Activated CD4-positive, alpha-beta memory T cell treated with anti-CD3 and anti-CD28 coated beads, Interleukin-2, amount 10 ng/mL, durations not matched to agents 7 days and 5 days (primary cell): ENCODE results near the gene EZH1. TPM values are rescaled to one million over a fixed set of nuclear protein-coding genes. Genes with fewer than 3 reads are reported as not detected.

Source experiments
- CTCF ChIA-PET: fragments of 350-600 bp; sonication (Branson Sonifier 250); formaldehyde crosslinking; loops from one replicate; lab custom pipeline; 2021; ENCODE audit warnings: antibody characterized with exemption, inconsistent platforms; lab: Charles Lee
- POLR2A ChIA-PET: fragments of 350-600 bp; sonication (Branson Sonifier 250); formaldehyde crosslinking; loops from one replicate; lab custom pipeline; 2021; ENCODE audit warnings: antibody characterized with exemption; lab: Charles Lee
- DNase-seq: peaks from one replicate; pipeline ENCODE4 v3.0.0-alpha.2; 2020
- H3K27ac Mint-ChIP-seq: one replicate; pipeline ENCODE4 v1.8.0; 2021; ENCODE audit warnings: mild to moderate bottlenecking, mixed read lengths
- H3K27me3 Mint-ChIP-seq: one replicate; pipeline ENCODE4 v1.8.0; 2021; ENCODE audit warnings: mixed read lengths
- H3K36me3 Mint-ChIP-seq: one replicate; pipeline ENCODE4 v1.8.0; 2021; ENCODE audit warnings: low read depth, mixed read lengths
- H3K4me1 Mint-ChIP-seq: one replicate; pipeline ENCODE4 v1.8.0; 2021; ENCODE audit warnings: mixed read lengths
- H3K4me3 Mint-ChIP-seq: one replicate; pipeline ENCODE4 v1.8.0; 2021; ENCODE audit warnings: mild to moderate bottlenecking, mixed read lengths
- H3K9me3 Mint-ChIP-seq: one replicate; pipeline ENCODE4 v1.8.0; 2021; ENCODE audit warnings: mixed read lengths
- total RNA-seq, 2 experiments: library from RNA; stranded (reverse); gene quantifications; one replicate each; pipeline ENCODE4 v1.2.3, GENCODE V29; 2021

The EZH1 gene
- total RNA-seq, 2 experiments from 2014 or later, result 51.9 to 55.3 TPM

- POLR2A ChIA-PET, result interaction anchor here (1.1 kb wide), 1 partner anchor 17 kb away, joined by 4 read pairs; no protein-coding TSS in a partner anchor
- Mint-ChIP-seq H3K36me3 (no peaks in the 10 kb centered on the region), H3K27me3 (peaks cover 42% of the 10 kb centered on the region), H3K9me3 (no peaks in the 10 kb centered on the region), H3K4me3 (no peak overlapping the region), H3K27ac (no peak overlapping the region), H3K4me1 (peaks cover 22% of the 10 kb centered on the region)
- CTCF ChIA-PET, result no interaction called here
- DNase-seq, result no peak
These were observed 59.0 kb downstream of the EZH1 start for GRCh38 chr17:42685831-42686230.

GRCh38 chr17:42684929-42685556, 59.8 kb downstream of the EZH1 start:
- no peaks in the 10 kb centered on the region for H3K9me3 Mint-ChIP-seq
- ChIA-PET CTCF (no interaction called here), POLR2A (interaction anchor here (1.1 kb wide), 1 partner anchor 17 kb away, joined by 4 read pairs; no protein-coding TSS in a partner anchor)
- no peak overlapping the region for H3K27ac Mint-ChIP-seq
- H3K36me3 Mint-ChIP-seq, result no peaks in the 10 kb centered on the region
- H3K4me1 Mint-ChIP-seq, result peaks cover 27% of the 10 kb centered on the region
- peaks cover 46% of the 10 kb centered on the region for H3K27me3 Mint-ChIP-seq
- H3K4me3 Mint-ChIP-seq, result no peak overlapping the region
- DNase-seq, result no peak

DNA sequence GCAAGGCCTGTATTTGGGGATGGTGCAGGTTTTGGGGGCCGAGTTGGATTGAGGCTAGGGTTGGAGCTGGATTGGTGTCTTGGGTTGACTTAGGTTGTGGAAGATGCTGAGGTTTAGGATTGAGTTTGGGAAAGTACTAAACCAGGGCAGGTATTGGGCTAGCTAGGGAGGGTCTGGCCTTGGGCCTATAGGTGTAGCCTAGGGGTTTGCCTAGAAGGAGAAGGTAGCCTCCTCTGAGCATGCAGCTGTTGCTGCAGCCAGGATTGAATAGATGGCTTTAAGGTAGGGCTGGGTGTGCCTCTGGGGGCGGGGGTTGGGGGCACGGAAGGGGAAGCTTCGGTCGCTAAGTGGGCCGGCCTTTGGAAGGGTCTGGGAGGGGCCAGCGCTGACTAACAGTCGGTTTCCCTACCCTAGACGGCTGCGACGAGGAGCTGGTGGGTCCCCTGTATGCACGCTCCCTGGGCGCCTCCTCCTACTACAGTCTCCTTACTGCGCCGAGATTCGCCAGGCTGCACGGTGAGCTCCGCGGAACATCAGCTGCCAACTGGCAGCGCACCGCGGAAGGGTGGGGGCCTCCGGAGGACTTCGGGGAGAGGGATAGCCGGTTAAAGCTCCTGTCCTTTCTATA, 61.3 kb downstream of the EZH1 start:
- CTCF ChIA-PET, result interaction anchor here (0.9 to 2.2 kb wide), 6 partner anchors 11 to 225 kb away, joined by 3 to 15 read pairs (median 4); partner anchors contain the start of gene VPS25
- H3K27me3 Mint-ChIP-seq, result peaks cover 49% of the 10 kb centered on the region
- no peak for DNase-seq
- H3K27ac Mint-ChIP-seq, result no peak overlapping the region
- POLR2A ChIA-PET, result interaction anchor here (0.6 to 2.1 kb wide), 7 partner anchors 14 to 141 kb away, joined by 3 to 8 read pairs (median 3); partner anchors contain the start of gene BECN1
- peaks cover 38% of the 10 kb centered on the region for H3K4me1 Mint-ChIP-seq
- H3K9me3 Mint-ChIP-seq, result no peaks in the 10 kb centered on the region
- no peak overlapping the region for H3K4me3 Mint-ChIP-seq
- no peaks in the 10 kb centered on the region for H3K36me3 Mint-ChIP-seq

DNA sequence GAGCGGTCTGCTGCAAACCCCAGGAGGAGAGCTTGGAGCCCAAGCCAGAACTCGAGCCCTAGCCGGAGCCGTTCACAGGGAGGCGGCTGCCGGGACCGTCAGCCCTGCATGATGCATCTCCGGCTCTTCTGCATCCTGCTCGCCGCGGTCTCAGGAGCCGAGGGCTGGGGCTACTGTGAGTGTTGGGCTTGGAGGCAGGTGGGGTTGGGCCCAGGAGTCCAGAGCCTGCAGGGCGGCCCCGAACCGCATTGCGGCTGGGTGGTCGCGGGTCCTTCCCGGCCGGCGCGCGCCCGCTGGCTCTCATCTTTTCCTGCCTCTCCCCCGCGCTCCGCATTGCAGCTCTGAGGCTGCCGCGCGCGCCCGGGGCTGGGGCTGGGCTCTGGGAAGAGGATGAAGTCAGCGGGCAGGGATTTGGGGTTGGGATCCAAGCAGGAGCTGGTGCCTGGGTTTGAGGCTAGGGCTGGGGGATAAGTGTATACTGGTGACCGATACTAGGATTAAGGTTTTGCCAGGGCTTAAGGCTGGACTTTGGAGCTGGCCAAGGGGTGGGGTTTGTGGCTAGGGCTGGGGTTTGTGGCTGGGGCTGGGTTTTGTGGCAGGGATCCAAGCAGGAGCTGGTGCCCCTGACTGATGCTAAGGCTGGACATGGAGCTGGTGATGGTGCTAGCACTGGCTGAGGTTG, 62.0 kb downstream of the EZH1 start:
- Mint-ChIP-seq H3K27ac (no peak overlapping the region), H3K27me3 (peaks cover 49% of the 10 kb centered on the region), H3K9me3 (no peaks in the 10 kb centered on the region), H3K4me1 (peaks cover 42% of the 10 kb centered on the region), H3K36me3 (no peaks in the 10 kb centered on the region), H3K4me3 (peak overlapping the region; percentile 38)
- POLR2A ChIA-PET, result interaction anchor here (0.9 to 2.1 kb wide), 5 partner anchors 43 to 141 kb away, joined by 3 to 8 read pairs (median 3); partner anchors contain the start of gene BECN1
- CTCF ChIA-PET, result interaction anchor here (0.9 to 2.2 kb wide), 5 partner anchors 10 to 104 kb away, joined by 3 to 15 read pairs (median 4); partner anchors contain the start of gene VPS25
- DNase-seq, result peak; percentile 51

GRCh38 chr17:42681976-42682721, 62.7 kb downstream of the EZH1 start, which contains the start of gene CNTNAP1:
CNTNAP1 (plus strand) TSS chr17:42682531; CDS start chr17:42682830, 299 bp downstream.
- Mint-ChIP-seq H3K4me1 (peaks cover 48% of the 10 kb centered on the region), H3K36me3 (no peaks in the 10 kb centered on the region), H3K4me3 (peak within 1 kb of the TSS; percentile 38), H3K27me3 (peaks cover 49% of the 10 kb centered on the region), H3K9me3 (no peaks in the 10 kb centered on the region), H3K27ac (no peak within 1 kb of the TSS)
- ChIA-PET POLR2A (interaction anchor here (1.0 to 2.1 kb wide), 3 partner anchors 44 to 142 kb away, joined by 3 to 8 read pairs (median 4); partner anchors contain the start of gene BECN1), CTCF (interaction anchor here (0.9 to 2.2 kb wide), 2 partner anchors 82 to 104 kb away, joined by 3 to 15 read pairs; no protein-coding TSS in a partner anchor)
- DNase-seq, result no peak

- Mint-ChIP-seq H3K4me1 (peaks cover 54% of the 10 kb centered on the region), H3K4me3 (no peak overlapping the region), H3K27me3 (peaks cover 51% of the 10 kb centered on the region), H3K36me3 (no peaks in the 10 kb centered on the region), H3K9me3 (no peaks in the 10 kb centered on the region), H3K27ac (no peak overlapping the region)
- ChIA-PET CTCF (interaction anchor here (0.7 to 4.8 kb wide), 6 partner anchors 8 to 140 kb away, joined by 3 to 62 read pairs (median 3); partner anchors contain the start of genes PSMC3IP and TUBG1), POLR2A (interaction anchor here (0.9 to 3.6 kb wide), 8 partner anchors 10 to 103 kb away, joined by 3 to 28 read pairs (median 5); partner anchors contain the start of genes PSMC3IP, TUBG1, TUBG2 and VPS25)
- DNase-seq, result no peak
These were observed 64.5 kb downstream of the EZH1 start for GRCh38 chr17:42680331-42680808.

- no peaks in the 10 kb centered on the region for H3K36me3 Mint-ChIP-seq
- H3K4me1 Mint-ChIP-seq, result peaks cover 55% of the 10 kb centered on the region
- POLR2A ChIA-PET, result interaction anchor here (0.9 to 4.8 kb wide), 9 partner anchors 9 to 113 kb away, joined by 3 to 36 read pairs (median 8); partner anchors contain the start of genes MLX, PSMC3IP, RETREG3 and TUBG1
- H3K27me3 Mint-ChIP-seq, result peaks cover 53% of the 10 kb centered on the region
- peak overlapping the region; percentile 77 for H3K4me3 Mint-ChIP-seq
- peak overlapping the region; percentile 78 for H3K27ac Mint-ChIP-seq
- no peaks in the 10 kb centered on the region for H3K9me3 Mint-ChIP-seq
- peak; percentile 80 for DNase-seq
- CTCF ChIA-PET, result interaction anchor here (0.8 to 4.8 kb wide), 7 partner anchors 12 to 319 kb away, joined by 3 to 62 read pairs (median 4); partner anchors contain the start of genes PSMC3IP, RETREG3, RPL27 and TUBG1
These were observed 65.1 kb downstream of the EZH1 start for GRCh38 chr17:42679492-42680330.

- Mint-ChIP-seq H3K27ac (peak overlapping the region; percentile 78), H3K4me1 (peaks cover 60% of the 10 kb centered on the region), H3K4me3 (peak overlapping the region; percentile 77), H3K36me3 (no peaks in the 10 kb centered on the region), H3K27me3 (peaks cover 54% of the 10 kb centered on the region), H3K9me3 (no peaks in the 10 kb centered on the region)
- DNase-seq, result peak; percentile 35
- ChIA-PET POLR2A (interaction anchor here (0.9 to 4.8 kb wide), 10 partner anchors 9 to 112 kb away, joined by 3 to 36 read pairs (median 6); partner anchors contain the start of genes MLX, PSMC3IP, RETREG3 and TUBG1), CTCF (interaction anchor here (0.5 to 4.8 kb wide), 7 partner anchors 12 to 319 kb away, joined by 3 to 62 read pairs (median 4); partner anchors contain the start of genes PSMC3IP, RETREG3, RPL27 and TUBG1)
These were observed 65.8 kb downstream of the EZH1 start for GRCh38 chr17:42678951-42679491.

- Mint-ChIP-seq H3K4me1 (peaks cover 58% of the 10 kb centered on the region), H3K27me3 (peaks cover 49% of the 10 kb centered on the region), H3K36me3 (no peaks in the 10 kb centered on the region), H3K9me3 (no peaks in the 10 kb centered on the region), H3K27ac (peak overlapping the region; percentile 78), H3K4me3 (peak overlapping the region; percentile 77)
- ChIA-PET POLR2A (interaction anchor here (0.5 to 4.8 kb wide), 13 partner anchors 8 to 148 kb away, joined by 3 to 36 read pairs (median 5); partner anchors contain the start of genes MLX, NAGLU, PSMC3IP and RETREG3), CTCF (interaction anchor here (0.5 to 4.8 kb wide), 3 partner anchors 69 to 184 kb away, joined by 3 to 62 read pairs (median 14); partner anchors contain the start of genes PSMC3IP, RETREG3 and TUBG1)
- peak; percentile 84 for DNase-seq
These were observed 66.7 kb downstream of the EZH1 start for GRCh38 chr17:42677921-42678781.
